HEK293 (cell line): ENCODE results near the gene AP3S2.

Experiments used
- ATF2 ChIP-seq: fragments of 450-650 bp; formaldehyde crosslinking; IDR thresholded peaks from 2 replicates; pipeline ENCODE4 v1.5.1; 2016; ENCODE audit warnings: missing biosample characterization, missing genetic modification characterization, low read depth
- HOXC10 ChIP-seq: sonication (generic); formaldehyde crosslinking; IDR thresholded peaks from 2 replicates; pipeline ENCODE4 v1.8.1; 2023; ENCODE audit warnings: mild to moderate bottlenecking, missing genetic modification reagents
- HOXD13 ChIP-seq: sonication (generic); formaldehyde crosslinking; IDR thresholded peaks from 2 replicates; pipeline ENCODE4 v1.8.0; 2022; ENCODE audit warnings: missing genetic modification reagents, borderline replicate concordance
- KLF1 ChIP-seq: fragments of 450-650 bp; formaldehyde crosslinking; IDR thresholded peaks from 2 replicates; pipeline ENCODE4 v1.5.1; 2016; ENCODE audit warnings: missing biosample characterization, missing genetic modification characterization
- KLF8 ChIP-seq: fragments of 450-650 bp; formaldehyde crosslinking; IDR thresholded peaks from 2 replicates; pipeline ENCODE4 v1.5.1; 2016; ENCODE audit warnings: missing biosample characterization, missing genetic modification characterization
- MEIS1 ChIP-seq: sonication (generic); formaldehyde crosslinking; IDR thresholded peaks from 2 replicates; pipeline ENCODE4 v1.8.1; 2022; ENCODE audit warnings: missing genetic modification reagents, mild to moderate bottlenecking, borderline replicate concordance
- PATZ1 ChIP-seq: fragments of 450-650 bp; formaldehyde crosslinking; IDR thresholded peaks from 2 replicates; pipeline ENCODE4 v1.5.1; 2016; ENCODE audit warnings: missing biosample characterization, missing genetic modification characterization
- SCRT2 ChIP-seq: fragments of 450-650 bp; formaldehyde crosslinking; IDR thresholded peaks from 2 replicates; pipeline ENCODE4 v1.5.1; 2016; ENCODE audit warnings: missing biosample characterization, missing genetic modification characterization
- ZBTB21 ChIP-seq: fragments of 450-650 bp; formaldehyde crosslinking; IDR thresholded peaks from 2 replicates; pipeline ENCODE4 v1.5.1; 2017; ENCODE audit warnings: missing biosample characterization, missing genetic modification characterization
- ZBTB7A ChIP-seq: fragments of 450-650 bp; formaldehyde crosslinking; IDR thresholded peaks from 2 replicates; pipeline ENCODE4 v1.5.1; 2016; ENCODE audit warnings: low read depth, missing biosample characterization, missing genetic modification characterization
- ZEB2 ChIP-seq: fragments of 450-650 bp; formaldehyde crosslinking; IDR thresholded peaks from 2 replicates; pipeline ENCODE4 v1.5.1; 2016; ENCODE audit warnings: missing biosample characterization, missing genetic modification characterization
- ZIC2 ChIP-seq: fragments of 450-650 bp; formaldehyde crosslinking; IDR thresholded peaks from 2 replicates; pipeline ENCODE4 v1.5.1; 2016; ENCODE audit warnings: missing biosample characterization, missing genetic modification characterization
- ZNF175 ChIP-seq: fragments of 450-650 bp; formaldehyde crosslinking; IDR thresholded peaks from 2 replicates; pipeline ENCODE4 v1.5.1; 2016; ENCODE audit warnings: missing biosample characterization, missing genetic modification characterization
- ZNF221 ChIP-seq: fragments of 450-650 bp; formaldehyde crosslinking; IDR thresholded peaks from 2 replicates; pipeline ENCODE4 v1.5.1; 2017; ENCODE audit warnings: missing biosample characterization, missing genetic modification characterization, borderline replicate concordance
- ZNF223 ChIP-seq: fragments of 450-650 bp; formaldehyde crosslinking; IDR thresholded peaks from 2 replicates; pipeline ENCODE4 v1.5.1; 2016; ENCODE audit warnings: missing biosample characterization, missing genetic modification characterization
- ZNF239 ChIP-seq: fragments of 450-650 bp; formaldehyde crosslinking; IDR thresholded peaks from 2 replicates; pipeline ENCODE4 v1.5.1; 2016; ENCODE audit warnings: missing biosample characterization, missing genetic modification characterization
- ZNF341 ChIP-seq: fragments of 450-650 bp; formaldehyde crosslinking; IDR thresholded peaks from 2 replicates; pipeline ENCODE4; 2016; ENCODE audit warnings: low read depth, missing biosample characterization, missing genetic modification characterization
- ZNF426 ChIP-seq: fragments of 450-650 bp; formaldehyde crosslinking; IDR thresholded peaks from 2 replicates; pipeline ENCODE4 v1.5.1; 2017; ENCODE audit warnings: missing biosample characterization, missing genetic modification characterization, mild to moderate bottlenecking, inconsistent platforms, moderate library complexity
- ZNF529 ChIP-seq: fragments of 450-650 bp; formaldehyde crosslinking; IDR thresholded peaks from 2 replicates; pipeline ENCODE4 v1.5.1; 2017; ENCODE audit warnings: missing genetic modification characterization, missing biosample characterization; ENCODE audit not compliant: insufficient replicate concordance
- ZNF544 ChIP-seq: fragments of 450-650 bp; formaldehyde crosslinking; IDR thresholded peaks from 2 replicates; pipeline ENCODE4 v1.5.0; 2017; ENCODE audit warnings: missing biosample characterization, missing genetic modification characterization
- ZNF560 ChIP-seq: fragments of 450-650 bp; formaldehyde crosslinking; IDR thresholded peaks from 2 replicates; pipeline ENCODE4 v1.5.1; 2017; ENCODE audit warnings: missing biosample characterization, missing genetic modification characterization, borderline replicate concordance
- ZNF610 ChIP-seq: fragments of 450-650 bp; formaldehyde crosslinking; IDR thresholded peaks from 2 replicates; pipeline ENCODE4 v1.5.1; 2016; ENCODE audit warnings: missing biosample characterization, missing genetic modification characterization, borderline replicate concordance
- ZNF747 ChIP-seq: fragments of 450-650 bp; formaldehyde crosslinking; IDR thresholded peaks from 2 replicates; pipeline ENCODE4 v1.5.1; 2016; ENCODE audit warnings: missing biosample characterization, missing genetic modification characterization
- ZNF768 ChIP-seq: fragments of 450-650 bp; formaldehyde crosslinking; IDR thresholded peaks from 2 replicates; pipeline ENCODE4 v1.5.1; 2018; ENCODE audit warnings: missing biosample characterization, mild to moderate bottlenecking, missing genetic modification characterization
- TF ChIP-seq, protein P1 (sequence below): fragments of 450-650 bp; formaldehyde crosslinking; IDR thresholded peaks from 2 replicates; pipeline ENCODE4 v1.5.1; 2016; ENCODE audit warnings: missing biosample characterization, missing genetic modification characterization, borderline replicate concordance
- TF ChIP-seq, protein P2 (sequence below): fragments of 450-650 bp; formaldehyde crosslinking; optimal IDR thresholded peaks from 2 replicates; pipeline ENCODE3; 2016; ENCODE audit warnings: missing biosample characterization, mild to moderate bottlenecking, missing genetic modification characterization
- TF ChIP-seq, protein P3 (sequence below): fragments of 450-650 bp; formaldehyde crosslinking; IDR thresholded peaks from 2 replicates; pipeline ENCODE4 v1.5.1; 2016; ENCODE audit warnings: missing biosample characterization, missing genetic modification characterization

AP3S2 gene

DNA sequence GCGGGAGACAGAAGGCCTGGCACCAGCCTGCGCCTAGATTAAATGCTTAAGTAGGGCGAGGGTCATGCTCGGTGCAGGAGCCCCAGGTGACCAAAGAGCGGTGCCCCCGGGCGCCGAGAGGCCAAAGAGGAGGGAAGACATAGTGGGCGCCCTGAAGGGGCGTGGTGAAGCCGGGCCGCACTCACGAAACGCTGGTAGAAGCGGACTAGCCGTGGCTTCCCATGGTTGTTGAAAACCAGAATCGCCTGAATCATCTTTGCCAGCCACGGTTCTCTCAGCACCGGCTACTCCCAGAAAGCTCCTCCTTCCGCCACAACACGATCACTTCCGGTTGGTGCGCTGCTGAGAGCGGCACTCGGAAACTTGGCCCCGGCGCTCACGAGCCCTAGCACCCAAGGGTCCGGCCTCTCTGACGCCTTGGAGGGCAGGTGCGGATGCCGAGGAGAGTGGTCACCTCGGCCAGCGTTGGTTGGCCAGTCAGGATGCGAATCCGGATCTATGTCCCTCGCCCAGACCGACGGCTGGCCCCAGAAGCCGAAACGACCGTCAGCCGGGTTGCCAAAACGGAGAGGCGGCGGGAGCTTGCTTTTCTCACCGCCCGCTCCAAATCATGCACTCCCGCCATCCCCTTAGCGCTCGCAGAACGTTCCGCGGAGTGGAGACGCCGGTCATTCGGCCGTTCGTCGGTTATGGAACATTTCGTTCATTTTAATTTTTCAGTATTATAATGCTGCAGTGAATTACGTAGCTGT, at the start of gene AP3S2 (continued):
- TF ChIP-seq, protein P1, sequence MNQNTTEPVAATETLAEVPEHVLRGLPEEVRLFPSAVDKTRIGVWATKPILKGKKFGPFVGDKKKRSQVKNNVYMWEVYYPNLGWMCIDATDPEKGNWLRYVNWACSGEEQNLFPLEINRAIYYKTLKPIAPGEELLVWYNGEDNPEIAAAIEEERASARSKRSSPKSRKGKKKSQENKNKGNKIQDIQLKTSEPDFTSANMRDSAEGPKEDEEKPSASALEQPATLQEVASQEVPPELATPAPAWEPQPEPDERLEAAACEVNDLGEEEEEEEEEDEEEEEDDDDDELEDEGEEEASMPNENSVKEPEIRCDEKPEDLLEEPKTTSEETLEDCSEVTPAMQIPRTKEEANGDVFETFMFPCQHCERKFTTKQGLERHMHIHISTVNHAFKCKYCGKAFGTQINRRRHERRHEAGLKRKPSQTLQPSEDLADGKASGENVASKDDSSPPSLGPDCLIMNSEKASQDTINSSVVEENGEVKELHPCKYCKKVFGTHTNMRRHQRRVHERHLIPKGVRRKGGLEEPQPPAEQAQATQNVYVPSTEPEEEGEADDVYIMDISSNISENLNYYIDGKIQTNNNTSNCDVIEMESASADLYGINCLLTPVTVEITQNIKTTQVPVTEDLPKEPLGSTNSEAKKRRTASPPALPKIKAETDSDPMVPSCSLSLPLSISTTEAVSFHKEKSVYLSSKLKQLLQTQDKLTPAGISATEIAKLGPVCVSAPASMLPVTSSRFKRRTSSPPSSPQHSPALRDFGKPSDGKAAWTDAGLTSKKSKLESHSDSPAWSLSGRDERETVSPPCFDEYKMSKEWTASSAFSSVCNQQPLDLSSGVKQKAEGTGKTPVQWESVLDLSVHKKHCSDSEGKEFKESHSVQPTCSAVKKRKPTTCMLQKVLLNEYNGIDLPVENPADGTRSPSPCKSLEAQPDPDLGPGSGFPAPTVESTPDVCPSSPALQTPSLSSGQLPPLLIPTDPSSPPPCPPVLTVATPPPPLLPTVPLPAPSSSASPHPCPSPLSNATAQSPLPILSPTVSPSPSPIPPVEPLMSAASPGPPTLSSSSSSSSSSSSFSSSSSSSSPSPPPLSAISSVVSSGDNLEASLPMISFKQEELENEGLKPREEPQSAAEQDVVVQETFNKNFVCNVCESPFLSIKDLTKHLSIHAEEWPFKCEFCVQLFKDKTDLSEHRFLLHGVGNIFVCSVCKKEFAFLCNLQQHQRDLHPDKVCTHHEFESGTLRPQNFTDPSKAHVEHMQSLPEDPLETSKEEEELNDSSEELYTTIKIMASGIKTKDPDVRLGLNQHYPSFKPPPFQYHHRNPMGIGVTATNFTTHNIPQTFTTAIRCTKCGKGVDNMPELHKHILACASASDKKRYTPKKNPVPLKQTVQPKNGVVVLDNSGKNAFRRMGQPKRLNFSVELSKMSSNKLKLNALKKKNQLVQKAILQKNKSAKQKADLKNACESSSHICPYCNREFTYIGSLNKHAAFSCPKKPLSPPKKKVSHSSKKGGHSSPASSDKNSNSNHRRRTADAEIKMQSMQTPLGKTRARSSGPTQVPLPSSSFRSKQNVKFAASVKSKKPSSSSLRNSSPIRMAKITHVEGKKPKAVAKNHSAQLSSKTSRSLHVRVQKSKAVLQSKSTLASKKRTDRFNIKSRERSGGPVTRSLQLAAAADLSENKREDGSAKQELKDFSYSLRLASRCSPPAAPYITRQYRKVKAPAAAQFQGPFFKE (tag by site-specific recombination) = no peak
- peak; percentile 86 for TF ChIP-seq ZBTB21
- peak; percentile 58; the same call in 1 of the 2 replicates for TF ChIP-seq ZBTB7A (tag by site-specific recombination)
- TF ChIP-seq HOXC10 (CRISPR knock-in tag) = peak; percentile 93; the same call in 1 of the 2 replicates
- TF ChIP-seq ZEB2 (tag by site-specific recombination) = peak; percentile 98
- TF ChIP-seq ZNF341 (tag by site-specific recombination) = peak; percentile 58
- no peak for TF ChIP-seq ZNF426 (tag by site-specific recombination)
- TF ChIP-seq, protein P2, sequence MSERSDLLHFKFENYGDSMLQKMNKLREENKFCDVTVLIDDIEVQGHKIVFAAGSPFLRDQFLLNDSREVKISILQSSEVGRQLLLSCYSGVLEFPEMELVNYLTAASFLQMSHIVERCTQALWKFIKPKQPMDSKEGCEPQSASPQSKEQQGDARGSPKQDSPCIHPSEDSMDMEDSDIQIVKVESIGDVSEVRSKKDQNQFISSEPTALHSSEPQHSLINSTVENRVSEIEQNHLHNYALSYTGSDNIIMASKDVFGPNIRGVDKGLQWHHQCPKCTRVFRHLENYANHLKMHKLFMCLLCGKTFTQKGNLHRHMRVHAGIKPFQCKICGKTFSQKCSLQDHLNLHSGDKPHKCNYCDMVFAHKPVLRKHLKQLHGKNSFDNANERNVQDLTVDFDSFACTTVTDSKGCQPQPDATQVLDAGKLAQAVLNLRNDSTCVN (tag by site-specific recombination) = peak; percentile 60
- TF ChIP-seq ZNF610 (tag by site-specific recombination) = peak; percentile 92
- no peak for TF ChIP-seq ZNF529 (tag by site-specific recombination)
- no peak for TF ChIP-seq ZNF560 (tag by site-specific recombination)
- no peak for TF ChIP-seq MEIS1 (CRISPR knock-in tag)
- peak; percentile 78 for TF ChIP-seq SCRT2 (tag by site-specific recombination)
- peak; percentile 34; the same call in 1 of the 2 replicates for TF ChIP-seq ATF2 (tag by site-specific recombination)
- peak; percentile 69; the same call in 1 of the 2 replicates for TF ChIP-seq PATZ1 (tag by site-specific recombination)
- no peak; the same call in 1 of the 2 replicates for TF ChIP-seq ZNF768 (tag by site-specific recombination)
- TF ChIP-seq ZNF239 = no peak; the same call in 1 of the 2 replicates
- no peak for TF ChIP-seq ZNF544 (tag by site-specific recombination)
- no peak for TF ChIP-seq ZNF221 (tag by site-specific recombination)
- TF ChIP-seq ZIC2 (tag by site-specific recombination) = peak; percentile 65
- 0 out of 2 replicates have a peak, but pooled peaks have one; percentile 44 for TF ChIP-seq ZNF223
- peak; percentile 98 for TF ChIP-seq KLF8 (tag by site-specific recombination)
- TF ChIP-seq ZNF747 (tag by site-specific recombination) = no peak
- no peak for TF ChIP-seq ZNF175 (tag by site-specific recombination)
- TF ChIP-seq, protein P3, sequence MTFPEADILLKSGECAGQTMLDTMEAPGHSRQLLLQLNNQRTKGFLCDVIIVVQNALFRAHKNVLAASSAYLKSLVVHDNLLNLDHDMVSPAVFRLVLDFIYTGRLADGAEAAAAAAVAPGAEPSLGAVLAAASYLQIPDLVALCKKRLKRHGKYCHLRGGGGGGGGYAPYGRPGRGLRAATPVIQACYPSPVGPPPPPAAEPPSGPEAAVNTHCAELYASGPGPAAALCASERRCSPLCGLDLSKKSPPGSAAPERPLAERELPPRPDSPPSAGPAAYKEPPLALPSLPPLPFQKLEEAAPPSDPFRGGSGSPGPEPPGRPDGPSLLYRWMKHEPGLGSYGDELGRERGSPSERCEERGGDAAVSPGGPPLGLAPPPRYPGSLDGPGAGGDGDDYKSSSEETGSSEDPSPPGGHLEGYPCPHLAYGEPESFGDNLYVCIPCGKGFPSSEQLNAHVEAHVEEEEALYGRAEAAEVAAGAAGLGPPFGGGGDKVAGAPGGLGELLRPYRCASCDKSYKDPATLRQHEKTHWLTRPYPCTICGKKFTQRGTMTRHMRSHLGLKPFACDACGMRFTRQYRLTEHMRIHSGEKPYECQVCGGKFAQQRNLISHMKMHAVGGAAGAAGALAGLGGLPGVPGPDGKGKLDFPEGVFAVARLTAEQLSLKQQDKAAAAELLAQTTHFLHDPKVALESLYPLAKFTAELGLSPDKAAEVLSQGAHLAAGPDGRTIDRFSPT (tag by site-specific recombination) = peak; percentile 72; the same call in 1 of the 2 replicates
- no peak for TF ChIP-seq HOXD13 (CRISPR knock-in tag)
- TF ChIP-seq KLF1 = 0 out of 2 replicates have a peak, but pooled peaks have one; percentile 61
